ENCODE results near the gene NCKIPSD. TPM values are rescaled to one million over a fixed set of nuclear protein-coding genes. Genes with fewer than 3 reads are reported as not detected.

Gene NCKIPSD
- total RNA-seq, 1 experiment from 2014 or later: 36.9 TPM

GRCh38 chr3:48715174-48715800 is 29.6 kb upstream of the NCKIPSD start (continued):
- TF ChIP-seq YY1 (IDR thresholded peaks at IDR 0.05; ENCODE audit: extremely low read depth, insufficient replicate concordance, low read depth, low read length) (no peak), JUND (IDR thresholded peaks at IDR 0.05) (no peak), ZNF274 (IDR thresholded peaks at IDR 0.05; ENCODE audit: low read depth, low read length) (no peak)

- Histone ChIP-seq H3K4me3 (replicated peaks in 1 of 2; ENCODE audit: low read depth in 1 of 2, low read length in 2 of 2) (no peak overlapping the region), H3K36me3 (ENCODE audit: control insufficient read depth in 1 of 2, insufficient read depth in 2 of 2, low read length in 2 of 2) (peaks cover 29 to 30% of the 10 kb centered on the region in 2 experiments), H3K27me3 (ENCODE audit: insufficient read depth, low read length) (no peaks in the 10 kb centered on the region), H4K20me1 (ENCODE audit: insufficient read depth) (peaks cover 13% of the 10 kb centered on the region; the same call in 1 of the 2 replicates), H3K27ac (ENCODE audit: low read depth, low read length) (no peak overlapping the region), H3K4me2 (ENCODE audit: low read length) (no peak overlapping the region), H3K9ac (ENCODE audit: low read length) (no peak overlapping the region), H3K9me3 (ENCODE audit: control insufficient read depth in 1 of 2, insufficient read depth in 1 of 2, low read depth in 1 of 2, low read length in 2 of 2) (no peaks in the 10 kb centered on the region), H3K79me2 (ENCODE audit: insufficient read depth, low read length) (peaks cover 99% of the 10 kb centered on the region), H3K9me2 (ENCODE audit: insufficient read depth) (no peaks in the 10 kb centered on the region), H2AFZ (ENCODE audit: low read depth, low read length, poor library complexity, severe bottlenecking) (no peak overlapping the region), H3K4me1 (ENCODE audit: control insufficient read depth in 1 of 2, insufficient read depth in 2 of 2, low read length in 2 of 2) (peaks cover 7 to 15% of the 10 kb centered on the region in 2 experiments; a peak in 3 of 4 replicates)
- TF ChIP-seq YY1 (IDR thresholded peaks at IDR 0.05; ENCODE audit: extremely low read depth, insufficient replicate concordance, low read depth, low read length) (no peak), JUND (IDR thresholded peaks at IDR 0.05) (no peak), ELF1 (IDR thresholded peaks at IDR 0.05; ENCODE audit: borderline replicate concordance, low read depth) (no peak), ZFX (IDR thresholded peaks at IDR 0.05) (no peak)
- BruUV-seq (replicated peaks): no TSS peak
- ChIA-PET CTCF (no interaction called here), POLR2A (no interaction called here), RAD21 (ENCODE audit: low non-redundant PET in 1 of 2, low total read pairs in 2 of 2, uncharacterized antibody in 2 of 2, unreplicated experiment in 2 of 2) (no interaction called here)
- intact Hi-C loops (cut with micrococcal nuclease): no loop called here
- DNase-seq (ENCODE audit: low read depth, low spot score): no peak
- no peak for ATAC-seq
Observed at GRCh38 chr3:48711727-48712126, 26.0 kb upstream of the NCKIPSD start.

GRCh38 chr3:48709051-48709461 is 23.3 kb upstream of the NCKIPSD start:
- ATAC-seq (no peak), DNase-seq (ENCODE audit: low read depth, low spot score) (no peak)
- Histone ChIP-seq H3K9ac (ENCODE audit: low read length) (no peak overlapping the region), H3K27ac (ENCODE audit: low read depth, low read length) (peak overlapping the region; percentile 36), H3K4me3 (replicated peaks in 1 of 2; ENCODE audit: low read depth in 1 of 2, low read length in 2 of 2) (no peak overlapping the region), H4K20me1 (ENCODE audit: insufficient read depth) (peaks cover 19% of the 10 kb centered on the region; the same call in 1 of the 2 replicates), H2AFZ (ENCODE audit: low read depth, low read length, poor library complexity, severe bottlenecking) (no peak overlapping the region), H3K9me3 (ENCODE audit: control insufficient read depth in 1 of 2, insufficient read depth in 1 of 2, low read depth in 1 of 2, low read length in 2 of 2) (no peaks in the 10 kb centered on the region), H3K4me2 (ENCODE audit: low read length) (no peak overlapping the region), H3K36me3 (ENCODE audit: control insufficient read depth in 1 of 2, insufficient read depth in 2 of 2, low read length in 2 of 2) (peaks cover 18 to 27% of the 10 kb centered on the region in 2 experiments), H3K4me1 (ENCODE audit: control insufficient read depth in 1 of 2, insufficient read depth in 2 of 2, low read length in 2 of 2) (peaks cover 0 to 10% of the 10 kb centered on the region in 2 experiments; a peak in 1 of 4 replicates), H3K79me2 (ENCODE audit: insufficient read depth, low read length) (peaks cover 99% of the 10 kb centered on the region), H3K27me3 (ENCODE audit: insufficient read depth, low read length) (no peaks in the 10 kb centered on the region), H3K9me2 (ENCODE audit: insufficient read depth) (no peaks in the 10 kb centered on the region)
- TF ChIP-seq ZFX (IDR thresholded peaks at IDR 0.05) (no peak), SIN3A (IDR thresholded peaks at IDR 0.05; ENCODE audit: low read depth) (no peak), POLR2A (IDR thresholded peaks at IDR 0.05; ENCODE audit: borderline replicate concordance, extremely low read depth, insufficient read depth, insufficient read length) (no peak), SP1 (IDR thresholded peaks at IDR 0.05; ENCODE audit: low read depth) (no peak)
- intact Hi-C loops (cut with micrococcal nuclease): no loop called here
- ChIA-PET RAD21 (ENCODE audit: low non-redundant PET in 1 of 2, low total read pairs in 2 of 2, uncharacterized antibody in 2 of 2, unreplicated experiment in 2 of 2) (no interaction called here), POLR2A (no interaction called here), CTCF (interaction anchor here (1.4 kb wide), 1 partner anchor 11 kb away, joined by 3 read pairs; no protein-coding TSS in a partner anchor)
- BruUV-seq (replicated peaks): TSS peak; percentile 4
